Neural progenitor cell (in vitro differentiated cells): ENCODE results near the gene PORCN.

Experiments
- CTCF ChIP-seq: fragments of 200-600 bp; sonication (generic); IDR thresholded peaks from 2 replicates; pipeline ENCODE4 v1.5.1; 2017; ENCODE audit warnings: antibody characterized with exemption, mild to moderate bottlenecking
- EZH2 ChIP-seq: fragments of 200-600 bp; sonication (generic); IDR thresholded peaks from 2 replicates; pipeline ENCODE4 v1.6.1; 2017; ENCODE audit warnings: antibody characterized with exemption, mild to moderate bottlenecking, moderate library complexity
- EZH2phosphoT487 ChIP-seq: fragments of 200-600 bp; sonication (generic); IDR thresholded peaks from 2 replicates; pipeline ENCODE4 v1.6.1; 2017; ENCODE audit warnings: antibody characterized with exemption

- TF ChIP-seq CTCF, result no peak
- no peak for TF ChIP-seq EZH2
- TF ChIP-seq EZH2phosphoT487, result no peak
Measured at GRCh38 chrX:48470110-48470832, 38.5 kb upstream of the PORCN start, which contains the start of gene SLC38A5.
